Left ventricle myocardium superior (tissue), 1 donor: ENCODE results near the gene KLHDC9. TPM values are rescaled to one million over a fixed set of nuclear protein-coding genes. Genes with fewer than 3 reads are reported as not detected.

ENCODE experiments used
- ATAC-seq: fragments of 200-7000 bp; cut with Tn5 transposase; one replicate; pipeline ENCODE4 v1.9.1; 2020; ENCODE audit warnings: mild to moderate bottlenecking, moderate library complexity
- DNase-seq: peaks from one replicate; pipeline ENCODE4 v3.0.0-alpha.2; 2020
- intact Hi-C: fragments of 100-400 bp; cut with micrococcal nuclease; formaldehyde crosslinking; loops from one replicate; pipeline ENCODE4 v1.11.0; 2022
- total RNA-seq: library from RNA; stranded (reverse); fragmentation: NEBNext Ultra II Directional; extraction: Animal tissue kit (Norgen Biotek cat#: 25700); gene quantifications from one replicate; pipeline ENCODE4 v1.2.1, GENCODE V29; 2021
- donor health status: DM: no; HTN: yes; CAD: no; lungs with severe emphysema.

KLHDC9 gene
- total RNA-seq, 1 donor from 2014 or later: 5.2 TPM

GRCh38 chr1:161073474-161074121 lies 24.6 kb upstream of the KLHDC9 start:
- intact Hi-C loops: no loop called here
- ATAC-seq (no peak), DNase-seq (no peak)

GRCh38 chr1:161074676-161075368 lies 23.3 kb upstream of the KLHDC9 start:
- ATAC-seq (no peak), DNase-seq (no peak)
- intact Hi-C loops: no loop called here

DNA sequence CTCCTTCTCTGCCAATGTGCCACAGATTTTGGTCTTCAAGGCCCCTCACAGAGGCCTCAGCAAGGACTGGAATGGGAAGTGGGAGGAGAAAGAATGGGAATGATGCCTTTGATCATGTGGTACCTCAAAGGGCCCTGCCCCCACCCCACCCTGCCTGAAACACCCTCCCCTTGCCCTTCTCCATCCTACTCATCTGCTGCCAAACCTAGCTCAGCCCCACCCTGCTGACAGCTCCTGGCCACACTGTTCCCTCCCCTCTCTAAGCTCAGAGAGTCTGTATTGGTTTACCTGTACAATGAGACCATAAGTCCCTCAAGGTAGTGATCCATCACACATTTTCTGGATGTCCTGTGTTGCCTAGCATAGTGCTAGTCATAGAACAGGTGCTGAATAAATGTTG lies 21.8 kb upstream of the KLHDC9 start:
- ATAC-seq: no peak
- DNase-seq: no peak
- intact Hi-C loops: no loop called here

GRCh38 chr1:161077426-161077825 lies 20.7 kb upstream of the KLHDC9 start:
- ATAC-seq (no peak), DNase-seq (no peak)
- intact Hi-C loops: no loop called here

DNA sequence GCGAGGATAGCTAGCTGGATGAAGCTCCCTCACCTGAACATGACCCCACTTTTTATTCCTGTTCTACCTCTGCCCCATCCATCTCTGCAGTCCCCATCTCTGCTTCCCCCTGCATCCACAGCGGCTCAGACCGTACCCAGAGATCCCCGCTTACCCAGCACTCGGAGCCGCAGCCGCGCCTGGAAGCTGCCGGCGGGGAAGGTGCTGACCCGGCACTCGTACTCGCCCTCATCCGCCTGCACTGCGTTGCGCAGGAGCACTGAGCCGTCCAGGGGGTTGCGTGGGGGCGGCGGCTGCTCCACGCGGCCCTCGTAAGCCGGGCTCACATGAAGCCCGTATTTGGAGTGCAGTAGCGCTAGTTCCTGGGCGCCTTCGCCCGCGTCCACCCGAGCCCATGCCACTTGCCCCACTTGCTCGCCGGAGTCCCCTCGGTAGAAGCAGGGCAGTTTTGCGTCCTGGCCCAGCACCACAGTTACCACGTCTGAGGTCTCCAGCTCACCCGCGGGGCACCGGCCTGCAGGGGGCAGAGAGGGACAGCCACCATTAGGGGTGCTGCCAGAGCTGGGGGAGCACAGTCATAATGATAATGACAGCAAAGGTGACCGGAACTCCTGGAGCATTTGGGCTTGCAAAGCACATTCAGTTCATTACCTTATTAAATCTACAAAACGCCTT lies 18.6 kb upstream of the KLHDC9 start:
- intact Hi-C loops: no loop called here
- ATAC-seq: no peak

DNA sequence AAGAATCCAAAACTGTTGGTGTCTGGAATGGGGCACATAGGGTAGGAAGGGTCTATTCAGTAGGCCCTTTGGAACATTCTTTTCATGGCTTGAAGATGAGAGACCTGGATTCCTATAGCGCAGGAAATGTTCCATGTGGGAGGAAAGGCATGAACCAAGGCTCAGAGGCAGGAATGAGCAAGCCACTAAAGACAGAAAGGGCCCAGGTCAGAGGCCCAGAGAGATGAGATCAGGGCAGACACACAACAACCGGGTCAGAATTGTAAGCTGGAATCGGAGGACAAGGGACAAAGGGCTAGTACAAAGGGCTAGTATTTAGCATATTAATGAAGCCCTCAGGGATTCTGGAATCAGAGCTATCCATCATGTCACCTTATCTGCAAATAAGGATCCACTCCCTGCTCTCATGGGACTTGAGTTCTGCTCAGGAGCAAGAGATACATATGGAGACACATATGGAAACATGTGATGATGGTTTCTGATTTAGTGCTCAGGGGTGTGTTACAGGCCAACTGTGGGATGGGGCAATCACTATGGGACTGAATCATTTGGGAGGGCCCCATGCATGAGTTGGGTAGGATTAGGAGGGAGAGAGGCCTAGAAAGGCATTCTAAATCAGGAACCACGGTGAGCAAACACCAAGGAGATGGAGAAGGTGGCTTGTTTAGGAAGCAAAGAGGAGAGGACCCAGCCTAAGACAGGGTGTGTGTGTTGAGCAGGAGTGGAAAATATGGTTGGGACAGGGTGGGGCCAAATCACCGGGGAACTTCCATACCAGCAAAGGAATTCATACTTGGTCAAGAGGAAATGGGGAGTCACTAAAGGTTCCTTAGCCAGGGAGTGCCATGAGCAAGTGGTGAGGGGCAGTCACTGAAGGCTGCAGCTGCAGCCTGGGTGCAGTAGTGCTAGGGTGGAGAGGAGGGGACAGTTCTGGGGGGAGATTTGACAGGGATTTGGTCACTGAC lies 17.4 kb upstream of the KLHDC9 start:
- intact Hi-C loops: no loop called here
- ATAC-seq (no peak), DNase-seq (no peak)

More for the DNA sequence above, 18.6 kb upstream of the KLHDC9 start:
- DNase-seq: no peak

DNA sequence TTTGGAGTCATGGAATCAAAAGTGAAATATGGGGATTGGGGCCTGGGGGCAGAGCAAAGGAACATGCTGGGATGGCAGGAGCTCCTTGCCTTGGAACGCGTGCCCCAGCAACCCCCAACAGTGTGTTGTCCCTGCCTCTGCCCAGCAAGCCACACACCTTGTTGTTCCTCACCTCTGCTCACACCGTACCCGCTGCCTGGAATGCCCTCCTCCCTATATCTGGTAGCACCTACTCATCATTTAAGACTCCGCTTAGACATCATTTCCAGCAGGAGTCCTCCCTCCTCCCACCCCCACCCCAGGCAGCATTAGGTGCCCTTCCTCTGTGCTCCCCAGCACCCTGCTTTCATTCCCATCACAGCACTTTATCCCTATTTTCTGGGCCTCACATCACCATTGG lies 16.6 kb upstream of the KLHDC9 start:
- no peak for DNase-seq

GRCh38 chr1:161082483-161082882 lies 15.7 kb upstream of the KLHDC9 start:
- ATAC-seq: no peak
- intact Hi-C loops: no loop called here

More for the DNA sequence above, 16.6 kb upstream of the KLHDC9 start:
- ATAC-seq: no peak
- intact Hi-C loops: no loop called here

GRCh38 chr1:161082996-161083747 lies 15.0 kb upstream of the KLHDC9 start:
- DNase-seq (peak; percentile 71), ATAC-seq (peak; percentile 94)
- intact Hi-C loops: no loop called here

More at GRCh38 chr1:161082483-161082882, 15.7 kb upstream of the KLHDC9 start:
- DNase-seq: no peak

DNA sequence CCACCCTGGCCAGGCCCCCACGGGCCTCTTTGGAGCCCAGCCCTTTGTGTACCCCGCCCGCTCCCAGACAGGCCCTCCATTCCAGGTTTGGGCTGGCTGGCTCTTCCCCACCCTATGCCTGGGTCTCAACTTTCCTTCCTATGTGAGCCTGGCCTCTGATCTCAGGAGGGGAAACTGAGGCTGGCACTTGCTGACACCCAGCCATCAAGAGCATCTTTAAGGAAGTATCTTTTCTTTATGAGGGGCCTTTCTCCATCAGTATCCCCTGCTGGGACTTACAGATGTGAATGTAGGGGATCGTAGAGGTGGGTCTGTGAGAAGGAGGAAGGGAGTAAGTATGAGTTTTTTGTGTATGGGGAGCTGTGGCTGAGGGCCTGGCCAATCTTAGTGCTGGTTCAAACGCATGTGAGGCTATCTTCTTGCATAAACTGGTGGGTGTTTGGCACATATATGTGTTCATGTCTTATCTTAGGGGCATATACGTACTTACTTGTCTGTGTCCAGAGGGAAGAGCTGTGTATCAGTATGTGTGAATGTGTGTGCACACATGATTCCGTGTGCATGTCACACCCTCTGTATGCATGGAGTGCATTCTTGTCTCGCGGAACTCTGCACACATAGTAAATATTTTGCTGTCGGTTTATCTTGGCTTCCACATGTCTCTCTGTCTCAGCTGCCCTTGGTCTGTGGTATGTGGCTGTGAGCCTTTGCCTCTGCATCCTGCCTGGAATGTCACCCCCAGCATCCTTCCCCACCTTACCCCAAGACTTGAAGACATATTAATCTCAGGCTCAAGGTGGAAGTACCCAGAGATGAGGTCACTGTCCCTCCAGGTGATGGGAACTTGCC lies 14.2 kb upstream of the KLHDC9 start:
- intact Hi-C loops: no loop called here
- ATAC-seq: no peak
- no peak for DNase-seq

GRCh38 chr1:161084597-161084988 lies 13.6 kb upstream of the KLHDC9 start:
- intact Hi-C loops: no loop called here
- DNase-seq (no peak), ATAC-seq (no peak)

DNA sequence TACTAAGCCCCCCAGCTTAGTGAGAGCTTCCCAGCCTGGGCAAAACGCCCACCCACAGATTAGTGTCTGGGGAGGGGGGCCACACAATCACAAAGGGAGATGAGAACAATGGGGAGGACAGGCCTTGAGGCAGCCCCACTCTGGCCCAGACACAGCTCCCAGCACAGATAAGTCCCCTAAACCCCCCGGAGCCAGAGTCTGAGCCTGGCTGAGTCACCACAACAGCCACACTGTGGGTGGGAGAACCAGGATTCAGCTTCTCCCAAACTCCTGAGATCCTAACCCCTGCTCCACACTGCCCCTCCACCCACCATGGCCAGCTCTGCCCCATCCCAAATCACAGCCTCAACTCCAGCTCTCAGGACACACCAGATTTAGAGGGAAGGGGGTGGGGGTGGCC lies 13.0 kb upstream of the KLHDC9 start:
- DNase-seq: no peak
- ATAC-seq: no peak
- intact Hi-C loops: no loop called here

GRCh38 chr1:161086457-161086856 lies 11.7 kb upstream of the KLHDC9 start:
- intact Hi-C loops: no loop called here
- DNase-seq: no peak
- no peak for ATAC-seq

GRCh38 chr1:161088587-161089110 lies 9.5 kb upstream of the KLHDC9 start:
- DNase-seq: no peak
- intact Hi-C loops: no loop called here
- no peak for ATAC-seq

- ATAC-seq (no peak), DNase-seq (no peak)
- intact Hi-C loops: no loop called here
Observed at GRCh38 chr1:161089251-161089924, 8.8 kb upstream of the KLHDC9 start, which contains the start of gene NECTIN4. Gene NECTIN4 (minus strand): TSS chr1:161089558. CDS start chr1:161089296, 262 bp downstream.

DNA sequence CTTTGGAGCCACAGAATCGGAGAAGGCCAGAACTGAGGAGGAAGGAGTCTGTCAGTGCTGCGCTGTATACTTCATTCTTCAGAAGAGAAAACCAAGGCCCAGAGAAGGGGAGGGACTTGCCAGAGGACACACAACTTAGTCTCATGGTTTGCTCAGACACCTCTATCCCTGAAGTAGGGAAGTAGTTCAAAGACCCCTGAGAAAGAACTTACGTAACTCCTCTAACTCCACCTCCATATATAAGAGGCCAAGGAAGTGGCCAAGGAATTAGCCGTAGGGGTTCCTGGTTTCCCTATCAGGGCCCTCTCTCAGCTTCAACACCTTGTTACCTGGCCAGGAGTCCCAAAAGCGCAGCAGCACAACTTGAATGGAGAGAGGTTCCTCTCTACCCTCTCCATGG lies 8.2 kb upstream of the KLHDC9 start:
- intact Hi-C loops: loop anchor here (10.0 kb wide), 1 partner anchor 95 kb away; no protein-coding TSS in a partner anchor
- ATAC-seq: no peak
- no peak for DNase-seq

DNA sequence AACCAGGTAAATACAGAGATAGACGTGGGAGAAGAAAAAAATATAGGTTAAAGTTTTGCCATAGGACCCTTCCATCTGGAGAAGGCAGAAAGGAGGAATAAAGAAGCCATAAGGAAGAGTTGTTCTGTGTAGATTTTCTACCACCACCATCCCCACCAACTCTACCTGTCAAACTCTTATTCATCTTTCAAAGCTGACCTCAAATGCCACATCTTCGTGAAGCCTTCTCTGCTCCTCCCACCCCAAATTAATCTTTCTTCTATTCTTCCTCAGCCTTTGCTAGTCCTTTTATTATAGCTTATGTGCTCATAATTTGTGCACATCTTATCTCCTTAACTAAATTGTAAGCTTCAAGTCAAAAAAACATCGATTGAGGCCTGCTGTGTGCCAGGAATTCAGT lies 7.5 kb upstream of the KLHDC9 start:
- intact Hi-C loops: loop anchor here (10.0 kb wide), 1 partner anchor 96 kb away; no protein-coding TSS in a partner anchor
- DNase-seq (no peak), ATAC-seq (no peak)
